Neuronal stem cell (in vitro differentiated cells): ENCODE measurements around the gene TTC28.

ENCODE experiments used
- DNase-seq: peaks from one replicate; pipeline ENCODE4 v3.0.0-alpha.2; 2013; ENCODE audit warnings: low spot score
- H2AFZ ChIP-seq: one replicate; pipeline ENCODE4 v1.6.1; 2013; ENCODE audit warnings: mild to moderate bottlenecking, low read length, inconsistent platforms
- H2AK5ac ChIP-seq: 2 replicates; pipeline ENCODE4 v1.6.1; 2013; ENCODE audit warnings: low read depth, mild to moderate bottlenecking, inconsistent platforms, low read length, moderate library complexity, mixed read lengths
- H2BK120ac ChIP-seq: 2 replicates; pipeline ENCODE4 v1.6.1; 2013; ENCODE audit warnings: low read depth, mild to moderate bottlenecking, inconsistent platforms, low read length, moderate library complexity, mixed read lengths
- H2BK12ac ChIP-seq: one replicate; pipeline ENCODE4 v1.6.1; 2013; ENCODE audit warnings: low read length, inconsistent platforms
- H2BK15ac ChIP-seq: 2 replicates; pipeline ENCODE4 v1.6.1; 2013; ENCODE audit warnings: mild to moderate bottlenecking, low read length, inconsistent platforms, mixed read lengths
- H2BK5ac ChIP-seq: one replicate; pipeline ENCODE4 v1.6.1; 2013; ENCODE audit warnings: inconsistent platforms, mild to moderate bottlenecking, low read length, moderate library complexity
- H3K14ac ChIP-seq: one replicate; pipeline ENCODE4 v1.6.1; 2013; ENCODE audit warnings: low read length, inconsistent platforms
- H3K18ac ChIP-seq: 2 replicates; pipeline ENCODE4 v1.6.1; 2013; ENCODE audit warnings: low read length, inconsistent platforms
- H3K23ac ChIP-seq: 2 replicates; pipeline ENCODE4 v1.6.1; 2013; ENCODE audit warnings: low read depth, mild to moderate bottlenecking, mixed read lengths, low read length, inconsistent platforms; ENCODE audit not compliant: poor library complexity
- H3K27ac ChIP-seq: replicated peaks from 3 replicates; pipeline ENCODE4 v1.5.1; 2013; ENCODE audit warnings: low read length, inconsistent platforms
- H3K27me3 ChIP-seq, 3 experiments: 2 replicates each; pipeline ENCODE4 v1.6.1; 2013; ENCODE audit warnings: low read length in 3 of 3, mild to moderate bottlenecking in 2 of 3, inconsistent platforms in 1 of 3, low read depth in 1 of 3, mixed read lengths in 1 of 3, moderate library complexity in 1 of 3; ENCODE audit not compliant: control insufficient read depth in 3 of 3, insufficient read depth in 3 of 3
- H3K36me3 ChIP-seq, 2 donors: replicated peaks in 1 of 2; 2 replicates each; pipeline ENCODE4 v1.6.1; 2013; ENCODE audit warnings: low read length in 2 of 2; ENCODE audit not compliant: control insufficient read depth in 2 of 2, insufficient read depth in 2 of 2
- H3K4ac ChIP-seq: 2 replicates; pipeline ENCODE4 v1.6.1; 2013; ENCODE audit warnings: inconsistent platforms, mild to moderate bottlenecking, low read length, moderate library complexity
- H3K4me1 ChIP-seq, 2 donors: 1 replicate in 1 of 2; 2 replicates in 1 of 2; pipeline ENCODE4 v1.6.1; 2013; ENCODE audit warnings: low read length in 2 of 2, low read depth in 1 of 2; ENCODE audit not compliant: control insufficient read depth in 2 of 2, insufficient read depth in 1 of 2
- H3K4me2 ChIP-seq: one replicate; pipeline ENCODE4 v1.6.1; 2013; ENCODE audit warnings: mild to moderate bottlenecking, low read length, inconsistent platforms; ENCODE audit not compliant: insufficient read depth, poor library complexity, severe bottlenecking
- H3K4me3 ChIP-seq, 2 donors: 2 replicates each; pipeline ENCODE4 v1.5.1; 2013; ENCODE audit warnings: low read length in 2 of 2, mild to moderate bottlenecking in 2 of 2, inconsistent platforms in 1 of 2, moderate library complexity in 1 of 2
- H3K79me1 ChIP-seq: one replicate; pipeline ENCODE4 v1.6.1; 2013; ENCODE audit warnings: low read depth, mild to moderate bottlenecking, inconsistent platforms, low read length, moderate library complexity
- H3K9ac ChIP-seq: one replicate; pipeline ENCODE4 v1.6.1; 2013; ENCODE audit warnings: mild to moderate bottlenecking, low read depth, low read length, inconsistent platforms; ENCODE audit not compliant: poor library complexity
- H3K9me3 ChIP-seq, 2 donors: replicated peaks in 1 of 2; 2 replicates each; pipeline versions ENCODE3 to v1.6.1; 2013; ENCODE audit warnings: low read length in 2 of 2, mild to moderate bottlenecking in 2 of 2, inconsistent platforms in 1 of 2, low read depth in 1 of 2, mixed read lengths in 1 of 2, moderate library complexity in 1 of 2; ENCODE audit not compliant: control insufficient read depth in 2 of 2, insufficient read depth in 1 of 2
- H4K8ac ChIP-seq: one replicate; pipeline ENCODE4 v1.6.1; 2013; ENCODE audit warnings: low read depth, mild to moderate bottlenecking, inconsistent platforms, low read length, moderate library complexity
- H4K91ac ChIP-seq: one replicate; pipeline ENCODE4 v1.6.1; 2013; ENCODE audit warnings: low read length, low read depth, mild to moderate bottlenecking, inconsistent platforms; ENCODE audit not compliant: poor library complexity
- WGBS, 2 donors: extraction: QIAGEN DNeasy Blood & Tissue Kit; methylation state at CpG; one replicate each; pipeline ENCODE4 v1.1.7; 2013; ENCODE audit warnings: missing lambda C conversion rate in 2 of 2, mixed read lengths in 1 of 2; ENCODE audit not compliant: insufficient read length in 2 of 2, insufficient replicate concordance in 1 of 2; ENCODE audit errors: extremely low coverage in 2 of 2; 5-methylcytosine and 5-hydroxymethylcytosine counted together

TTC28 gene

DNA sequence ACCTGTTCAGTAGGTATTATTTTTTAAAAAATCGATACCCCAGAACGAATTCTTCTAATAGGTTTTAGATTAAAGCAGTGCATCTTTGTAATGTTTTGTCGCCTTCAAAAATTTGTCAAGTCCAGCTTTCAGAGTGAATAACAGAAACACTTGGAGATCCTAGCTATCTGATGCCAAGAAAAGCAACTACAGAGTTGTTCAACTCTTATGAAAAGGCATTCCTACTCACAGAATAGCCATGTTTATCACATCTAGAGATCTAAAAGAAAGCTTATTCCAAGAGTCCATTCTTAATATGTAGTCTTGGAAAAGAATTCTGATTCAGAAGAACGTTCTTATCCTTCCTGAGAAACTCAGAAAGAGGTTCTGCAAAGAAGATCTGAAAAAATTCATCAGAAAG, 268.5 kb downstream of the TTC28 start:
- H3K4ac ChIP-seq = no peak overlapping the region
- no peak overlapping the region for H3K9ac ChIP-seq
- H2BK12ac ChIP-seq = no peak overlapping the region
- H3K4me3 ChIP-seq = no peak overlapping the region
- H3K18ac ChIP-seq = no peak overlapping the region
- no peak overlapping the region for H2BK5ac ChIP-seq
- peaks cover 3% of the 10 kb centered on the region for H3K79me1 ChIP-seq
- H3K27me3 ChIP-seq = no peaks in the 10 kb centered on the region
- no peak overlapping the region for H3K23ac ChIP-seq
- WGBS, 2 donors = no CpG with 5 or more reads among the region's 4 CpGs
- no peak overlapping the region for H4K91ac ChIP-seq
- no peak overlapping the region for H3K4me2 ChIP-seq
- no peak overlapping the region for H2BK120ac ChIP-seq
- peaks cover 0 to 5% of the 10 kb centered on the region in 2 donors for H3K36me3 ChIP-seq
- H3K27ac ChIP-seq = no peak overlapping the region
- no peak overlapping the region for H2BK15ac ChIP-seq
- H4K8ac ChIP-seq = no peak overlapping the region
- no peak overlapping the region for H3K14ac ChIP-seq
- no peak for DNase-seq
- no peaks in the 10 kb centered on the region for H3K4me1 ChIP-seq
- H2AFZ ChIP-seq = no peak overlapping the region
- no peak overlapping the region for H2AK5ac ChIP-seq
- H3K9me3 ChIP-seq = peaks cover 3 to 12% of the 10 kb centered on the region in 2 donors

DNA sequence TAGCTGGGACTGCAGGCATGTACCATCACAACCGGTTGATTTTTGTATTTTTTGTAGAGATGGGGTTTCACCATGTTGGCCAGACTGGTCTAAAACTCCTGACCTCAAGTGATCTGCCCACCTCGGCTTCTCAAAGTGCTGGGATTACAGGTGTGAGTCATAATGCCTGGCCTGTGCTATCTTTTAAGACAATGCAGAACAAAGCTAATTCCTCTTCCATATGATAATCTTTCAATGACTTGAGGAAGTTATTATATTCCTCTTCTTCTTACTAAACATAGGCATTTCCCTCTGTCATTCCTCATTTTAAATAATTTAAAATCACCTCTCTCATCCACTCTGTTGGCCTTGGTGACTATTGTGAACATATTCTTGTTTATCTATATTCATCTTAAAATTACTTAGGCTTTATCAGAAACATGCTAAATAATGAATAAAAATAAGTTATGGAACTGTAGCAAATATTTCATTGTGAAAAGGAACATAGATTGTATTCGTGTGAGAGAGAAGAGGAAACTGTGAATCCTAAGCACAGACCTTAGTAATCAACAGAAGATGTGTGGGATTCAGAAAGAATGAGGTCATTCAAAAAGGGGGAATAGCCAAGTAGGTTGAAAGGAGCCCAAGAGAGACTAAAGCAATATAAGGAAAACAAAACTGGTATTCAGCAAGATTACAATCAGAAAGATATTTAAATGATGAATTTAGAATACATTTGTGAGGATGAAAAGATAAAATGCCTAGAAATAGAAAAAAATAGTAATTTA, 269.4 kb downstream of the TTC28 start:
- Histone ChIP-seq H3K9ac (no peak overlapping the region), H3K18ac (no peak overlapping the region), H3K27me3 (no peaks in the 10 kb centered on the region), H2AFZ (no peak overlapping the region), H3K23ac (no peak overlapping the region), H3K36me3 (peaks cover 0 to 5% of the 10 kb centered on the region in 2 donors), H3K14ac (no peak overlapping the region), H2BK120ac (no peak overlapping the region), H3K79me1 (peaks cover 3% of the 10 kb centered on the region), H2BK15ac (no peak overlapping the region), H3K4ac (no peak overlapping the region), H2BK5ac (no peak overlapping the region), H2AK5ac (no peak overlapping the region), H2BK12ac (no peak overlapping the region), H4K91ac (no peak overlapping the region), H4K8ac (no peak overlapping the region), H3K9me3 (peaks cover 3 to 19% of the 10 kb centered on the region in 2 donors), H3K4me2 (no peak overlapping the region), H3K4me1 (no peaks in the 10 kb centered on the region), H3K27ac (no peak overlapping the region), H3K4me3 (no peak overlapping the region)
- no CpG with 5 or more reads among the region's 3 CpGs for WGBS, 2 donors
- DNase-seq = no peak

GRCh38 chr22:28408709-28409108, 270.9 kb downstream of the TTC28 start:
- Histone ChIP-seq H2AFZ (no peak overlapping the region), H3K79me1 (peaks cover 5% of the 10 kb centered on the region), H3K4me3 (no peak overlapping the region), H4K8ac (no peak overlapping the region), H3K14ac (no peak overlapping the region), H3K27me3 (no peaks in the 10 kb centered on the region), H3K4me2 (no peak overlapping the region), H4K91ac (no peak overlapping the region), H2BK5ac (no peak overlapping the region), H3K9me3 (peaks cover 3 to 19% of the 10 kb centered on the region in 2 donors), H3K4me1 (no peaks in the 10 kb centered on the region), H3K23ac (no peak overlapping the region), H3K4ac (no peak overlapping the region), H3K18ac (no peak overlapping the region), H3K36me3 (peaks cover 0 to 5% of the 10 kb centered on the region in 2 donors), H3K27ac (no peak overlapping the region), H2AK5ac (no peak overlapping the region), H2BK12ac (no peak overlapping the region), H2BK120ac (no peak overlapping the region), H2BK15ac (no peak overlapping the region), H3K9ac (no peak overlapping the region)
- WGBS, 2 donors = no CpG with 5 or more reads among the region's 2 CpGs
- no peak for DNase-seq

DNA sequence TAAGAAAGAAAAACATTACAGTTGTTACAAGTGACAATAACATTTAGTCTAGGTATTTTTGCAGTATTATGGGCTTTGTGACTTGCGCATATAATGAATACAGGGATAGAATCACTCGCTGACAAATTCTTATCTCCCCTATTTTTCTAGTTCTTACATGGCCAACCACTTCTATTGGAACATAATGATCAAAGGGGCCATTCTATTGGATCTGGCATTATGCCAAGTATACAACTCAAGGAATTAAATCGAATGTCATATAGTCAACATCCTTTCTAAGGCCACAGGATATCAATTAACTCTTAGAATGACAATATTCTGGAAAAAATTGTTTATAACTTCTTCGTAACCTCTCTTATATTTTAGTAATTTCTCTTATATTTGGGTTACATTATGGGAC, 272.0 kb downstream of the TTC28 start:
- H2BK120ac ChIP-seq = no peak overlapping the region
- H3K9me3 ChIP-seq = peaks cover 3 to 19% of the 10 kb centered on the region in 2 donors
- no peak overlapping the region for H3K27ac ChIP-seq
- H2BK12ac ChIP-seq = no peak overlapping the region
- H3K27me3 ChIP-seq = no peaks in the 10 kb centered on the region
- peaks cover 5% of the 10 kb centered on the region for H3K79me1 ChIP-seq
- H3K9ac ChIP-seq = no peak overlapping the region
- H2BK5ac ChIP-seq = no peak overlapping the region
- no peak overlapping the region for H4K8ac ChIP-seq
- H3K36me3 ChIP-seq = peaks cover 0 to 5% of the 10 kb centered on the region in 2 donors
- H3K4me2 ChIP-seq = no peak overlapping the region
- H3K4ac ChIP-seq = no peak overlapping the region
- H3K4me1 ChIP-seq = no peaks in the 10 kb centered on the region
- no peak overlapping the region for H2BK15ac ChIP-seq
- H4K91ac ChIP-seq = no peak overlapping the region
- no peak for DNase-seq
- H2AFZ ChIP-seq = no peak overlapping the region
- H3K18ac ChIP-seq = no peak overlapping the region
- H3K4me3 ChIP-seq = no peak overlapping the region
- H3K14ac ChIP-seq = no peak overlapping the region
- WGBS, 2 donors = no CpG with 5 or more reads among the region's 4 CpGs
- no peak overlapping the region for H3K23ac ChIP-seq
- H2AK5ac ChIP-seq = no peak overlapping the region
